Psoas muscle (tissue), 8 donors: ENCODE measurements around the gene TSPAN14. TPM values are rescaled to one million over a fixed set of nuclear protein-coding genes. Genes with fewer than 3 reads are reported as not detected.

ENCODE experiments used
- ATAC-seq, 4 donors: fragments of 200-7000 bp; cut with Tn5 transposase; one replicate each; pipeline ENCODE4 v1.9.1; 2020; ENCODE audit warnings: moderate library complexity in 3 of 4, mild to moderate bottlenecking in 2 of 4
- DNase-seq, 2 donors: peaks; one replicate each; pipeline ENCODE4 v3.0.0-alpha.2; 2020
- H3K27ac ChIP-seq: fragments of 200-600 bp; one replicate; pipeline ENCODE4 v1.8.0; 2022
- H3K27me3 ChIP-seq, 3 donors: fragments of 200-600 bp in 1 of 3; one replicate each; pipeline versions ENCODE4 v1.6.1 to v1.8.0; 2013 to 2022; ENCODE audit warnings: low read length in 2 of 3, mild to moderate bottlenecking in 2 of 3, moderate library complexity in 1 of 3; ENCODE audit not compliant: insufficient read depth in 3 of 3
- H3K36me3 ChIP-seq, 2 donors: fragments of 200-600 bp in 1 of 2; one replicate each; pipeline versions ENCODE4 v1.6.1 to v1.8.0; 2013 to 2022; ENCODE audit warnings: low read depth in 1 of 2, mild to moderate bottlenecking in 1 of 2, moderate library complexity in 1 of 2; ENCODE audit not compliant: insufficient read depth in 1 of 2
- H3K4me1 ChIP-seq: fragments of 200-600 bp; one replicate; pipeline ENCODE4 v1.8.0; 2022
- H3K4me3 ChIP-seq: fragments of 200-600 bp; one replicate; pipeline ENCODE4 v1.8.0; 2022; ENCODE audit warnings: mild to moderate bottlenecking
- H3K9me3 ChIP-seq: fragments of 200-600 bp; one replicate; pipeline ENCODE4 v1.8.0; 2022
- WGBS, 3 donors: extraction: QIAGEN DNeasy Blood & Tissue Kit; methylation state at CpG; one replicate each; pipeline versions ENCODE4 v1.1.6 to v1.1.7; 2013; 5-methylcytosine and 5-hydroxymethylcytosine counted together
- intact Hi-C, 2 donors: fragments of 100-400 bp; cut with DNase I; formaldehyde crosslinking; loops; one replicate each; pipeline versions ENCODE4 v1.11.0 to v1.14.2; 2022
- polyA plus RNA-seq, 3 donors: library from polyadenylated mRNA; stranded (reverse); fragments of 200-250 nt; gene quantifications; one replicate each; pipeline ENCODE4 v1.2.3, GENCODE V29; 2013
- total RNA-seq, 4 donors: library from RNA; stranded (reverse); fragmentation: NEBNext Ultra II Directional in 2 of 4; extraction: Animal tissue kit (Norgen Biotek cat#: 25700) in 2 of 4; gene quantifications; one replicate each; pipeline versions ENCODE4 v1.2.1 to v1.2.4, GENCODE V29; 2021 to 2023
- TF ChIP-seq, protein P1 (sequence below): fragments of 200-600 bp; IDR thresholded peaks from one replicate; pipeline ENCODE4 v1.8.0; 2022; ENCODE audit warnings: antibody characterized with exemption
- donor health status: healthy with polysubstance abuse.
- donor health status: DM: no; HTN: no; CAD: no; lungs with moderate emphysema.
- donor health status: Bipolar disorder and iron deficiency.
- donor health status: healthy.
- donor health status: DM: yes; HTN: yes; CAD: no.
- donor health status: DM: no; HTN: no; CAD: no.
- donor health status: DM: no; HTN: no; CAD: no.
- donor health status: DM: yes; HTN: yes; CAD: no.

TSPAN14 gene
- total and polyA plus RNA-seq, 7 donors, result 19.4 to 33.3 (median 23.9) TPM

DNA sequence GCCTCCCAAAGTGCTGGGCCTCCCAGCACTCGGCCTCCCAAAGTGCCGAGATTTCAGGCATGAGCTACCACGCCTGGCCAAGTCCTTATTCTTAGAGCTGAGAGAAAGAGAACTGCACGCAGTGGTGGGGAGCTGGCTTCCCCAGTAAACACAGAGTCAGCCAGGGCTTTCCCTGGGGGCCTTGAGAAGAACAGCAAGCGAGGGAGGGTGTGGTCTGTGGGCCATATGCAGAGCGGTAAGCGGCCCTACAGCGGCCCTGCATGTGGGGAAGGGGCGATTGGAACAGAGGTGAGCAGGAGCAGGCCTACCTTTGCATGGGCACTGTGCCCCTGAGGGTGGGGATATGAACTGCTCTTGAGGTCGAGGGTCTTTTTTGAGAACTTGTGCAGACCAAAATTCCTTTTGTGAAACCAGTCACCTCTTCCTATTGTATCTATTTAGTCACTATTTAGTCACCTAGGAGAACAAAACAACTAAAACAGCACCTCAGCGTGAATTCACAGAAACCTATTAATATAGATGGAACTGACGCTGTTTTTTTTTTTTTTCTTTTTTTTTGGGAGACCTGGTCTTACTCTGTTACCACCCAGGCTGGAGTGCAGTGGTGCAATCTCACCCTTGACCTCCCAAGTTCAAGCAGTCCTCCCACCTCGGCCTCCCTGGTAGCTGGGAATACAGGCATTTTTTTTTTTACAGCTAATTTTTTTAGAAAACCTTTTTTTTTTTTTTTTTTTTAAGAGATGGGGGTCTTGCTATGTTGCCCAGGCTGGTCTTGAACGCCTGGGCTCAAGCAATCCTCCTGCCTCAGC, 46.7 kb downstream of the TSPAN14 start:
- H3K36me3 ChIP-seq, result no peaks in the 10 kb centered on the region
- DNase-seq, result peak; percentile 40 to 80
- H3K9me3 ChIP-seq, result no peaks in the 10 kb centered on the region
- TF ChIP-seq, protein P1, sequence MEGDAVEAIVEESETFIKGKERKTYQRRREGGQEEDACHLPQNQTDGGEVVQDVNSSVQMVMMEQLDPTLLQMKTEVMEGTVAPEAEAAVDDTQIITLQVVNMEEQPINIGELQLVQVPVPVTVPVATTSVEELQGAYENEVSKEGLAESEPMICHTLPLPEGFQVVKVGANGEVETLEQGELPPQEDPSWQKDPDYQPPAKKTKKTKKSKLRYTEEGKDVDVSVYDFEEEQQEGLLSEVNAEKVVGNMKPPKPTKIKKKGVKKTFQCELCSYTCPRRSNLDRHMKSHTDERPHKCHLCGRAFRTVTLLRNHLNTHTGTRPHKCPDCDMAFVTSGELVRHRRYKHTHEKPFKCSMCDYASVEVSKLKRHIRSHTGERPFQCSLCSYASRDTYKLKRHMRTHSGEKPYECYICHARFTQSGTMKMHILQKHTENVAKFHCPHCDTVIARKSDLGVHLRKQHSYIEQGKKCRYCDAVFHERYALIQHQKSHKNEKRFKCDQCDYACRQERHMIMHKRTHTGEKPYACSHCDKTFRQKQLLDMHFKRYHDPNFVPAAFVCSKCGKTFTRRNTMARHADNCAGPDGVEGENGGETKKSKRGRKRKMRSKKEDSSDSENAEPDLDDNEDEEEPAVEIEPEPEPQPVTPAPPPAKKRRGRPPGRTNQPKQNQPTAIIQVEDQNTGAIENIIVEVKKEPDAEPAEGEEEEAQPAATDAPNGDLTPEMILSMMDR, result no peak
- 69 to 77% (median 72%) methylated on average over 14 of the region's 14 CpGs for WGBS, 3 donors
- H3K27me3 ChIP-seq, result no peaks in the 10 kb centered on the region
- H3K4me3 ChIP-seq, result no peak overlapping the region
- no peak for ATAC-seq
- H3K27ac ChIP-seq, result peak overlapping the region; percentile 77
- peaks cover 51% of the 10 kb centered on the region for H3K4me1 ChIP-seq
- intact Hi-C loops, result loop anchor here in 1 of 2 donors (10.0 kb wide), 1 partner anchor 116 kb away; no protein-coding TSS in a partner anchor

DNA sequence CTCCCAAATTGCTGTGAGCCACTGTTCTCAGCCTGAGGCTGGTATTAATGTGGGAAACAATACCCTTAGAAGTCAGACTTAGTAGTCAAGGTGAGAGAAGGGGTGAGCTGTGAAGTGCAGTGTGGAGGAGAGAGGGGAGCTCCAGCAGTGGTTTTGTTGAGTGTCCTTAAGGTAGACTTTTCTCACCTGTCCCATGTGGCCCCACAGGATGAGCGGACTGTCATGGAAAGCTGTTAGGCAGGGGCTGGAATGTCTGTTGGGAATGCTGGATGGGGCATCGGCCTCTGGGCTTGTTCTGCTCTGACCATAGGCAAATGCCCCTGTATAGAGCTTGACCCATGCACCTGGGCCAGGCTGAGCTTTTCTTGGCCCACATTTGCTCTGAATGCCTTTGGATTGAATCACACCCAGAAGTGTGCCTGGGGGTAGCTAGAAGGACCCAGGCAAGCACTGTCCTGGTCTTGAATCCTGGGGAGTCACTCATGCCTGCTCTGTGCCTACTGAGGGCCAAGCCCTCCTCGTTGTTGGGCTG, 47.3 kb downstream of the TSPAN14 start:
- DNase-seq, result no peak
- 85 to 94% (median 87%) methylated on average over 3 of the region's 3 CpGs for WGBS, 3 donors
- no peak overlapping the region for H3K27ac ChIP-seq
- TF ChIP-seq, protein P1, result no peak
- peaks cover 55% of the 10 kb centered on the region for H3K4me1 ChIP-seq
- H3K27me3 ChIP-seq, result no peaks in the 10 kb centered on the region
- H3K4me3 ChIP-seq, result no peak overlapping the region
- no peaks in the 10 kb centered on the region for H3K36me3 ChIP-seq
- no peak for ATAC-seq
- intact Hi-C loops, result loop anchor here in 1 of 2 donors (10.0 kb wide), 1 partner anchor 117 kb away; no protein-coding TSS in a partner anchor
- no peaks in the 10 kb centered on the region for H3K9me3 ChIP-seq

DNA sequence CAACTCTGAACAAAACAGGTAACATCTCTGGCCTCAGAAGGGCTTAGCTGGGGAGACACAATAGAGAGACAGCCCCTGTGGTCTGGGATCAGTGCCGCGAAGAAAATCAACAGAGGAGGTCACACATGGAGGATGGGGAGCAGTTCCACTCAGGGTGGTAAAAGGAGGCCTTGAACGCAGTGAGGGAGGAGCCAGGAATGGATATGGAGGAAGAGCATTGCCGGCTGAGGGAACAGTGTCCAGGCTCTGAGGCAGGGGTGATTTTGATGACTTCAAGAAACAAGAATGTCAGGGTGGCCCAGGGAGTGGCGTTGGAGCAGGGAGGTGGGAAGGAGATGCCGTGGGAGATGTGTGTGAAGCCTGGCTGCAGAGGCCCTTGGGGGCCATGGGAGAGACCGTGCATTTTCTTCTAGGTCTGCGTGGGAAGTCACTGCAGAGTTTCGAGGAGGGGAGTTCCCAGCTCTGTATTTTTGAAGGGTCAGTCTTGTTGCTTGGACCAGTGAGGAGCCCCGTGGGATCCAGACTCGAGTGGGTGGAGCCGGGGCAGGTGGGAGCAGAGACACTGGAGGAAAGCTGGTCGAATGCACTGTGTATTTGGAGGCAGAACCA, 47.9 kb downstream of the TSPAN14 start:
- DNase-seq (peak in 1 of 2 donors; percentile 20), ATAC-seq (no peak)
- 74 to 77% (median 75%) methylated on average over 13 of the region's 13 CpGs for WGBS, 3 donors
- intact Hi-C loops, result loop anchor here in 1 of 2 donors (10.0 kb wide), 1 partner anchor 117 kb away; no protein-coding TSS in a partner anchor
- Histone ChIP-seq H3K27ac (no peak overlapping the region), H3K36me3 (peaks cover 0 to 2% of the 10 kb centered on the region in 2 donors), H3K9me3 (no peaks in the 10 kb centered on the region), H3K4me1 (peaks cover 55% of the 10 kb centered on the region), H3K27me3 (no peaks in the 10 kb centered on the region), H3K4me3 (no peak overlapping the region)
- TF ChIP-seq, protein P1, result no peak

DNA sequence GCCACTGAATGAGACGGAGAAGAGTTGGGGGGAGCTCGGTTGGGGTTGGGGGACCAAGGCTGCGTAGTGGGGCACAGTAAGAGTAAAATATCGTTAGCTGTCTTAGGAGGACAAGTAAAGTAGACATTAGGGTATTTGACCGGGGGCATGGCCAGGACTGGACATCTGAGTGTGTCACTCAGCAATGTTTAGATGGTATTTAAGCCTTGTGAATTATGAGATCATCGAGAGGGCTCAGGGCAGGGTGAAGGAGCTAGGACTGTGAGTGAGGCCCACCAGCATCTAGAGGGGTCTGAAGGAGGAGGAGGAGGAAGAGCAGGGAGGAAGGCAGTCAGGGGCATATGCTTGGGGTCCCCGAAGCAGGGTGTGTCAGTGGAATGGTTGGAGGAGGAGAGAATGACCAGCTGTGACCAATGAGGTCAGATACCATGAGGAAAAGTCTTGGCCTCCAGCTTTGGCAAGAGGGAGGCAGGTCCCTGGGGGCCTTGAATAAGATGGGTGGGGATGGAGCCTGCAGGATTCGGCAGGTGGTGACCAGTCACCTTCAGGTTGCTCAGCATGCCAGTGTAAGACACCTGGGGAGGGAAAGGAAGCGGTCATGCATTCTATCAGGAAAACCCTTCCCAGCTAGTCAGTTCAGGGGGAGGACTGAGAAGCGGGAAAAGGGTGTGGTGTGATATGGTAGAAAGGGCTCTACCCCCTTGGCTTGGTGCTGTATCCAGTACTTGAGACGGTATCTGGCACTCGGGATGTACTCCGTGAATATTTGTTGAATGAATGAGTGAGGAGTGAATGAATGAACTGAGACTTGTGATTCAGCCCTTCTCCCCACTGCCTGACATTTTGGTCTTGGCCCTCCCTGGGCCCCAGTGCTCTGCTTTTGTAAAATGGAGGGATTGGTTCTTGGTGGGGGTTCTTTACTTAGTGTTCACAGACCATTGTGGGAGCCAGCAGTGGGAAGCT, 48.8 kb downstream of the TSPAN14 start:
- H3K27me3 ChIP-seq, result no peaks in the 10 kb centered on the region
- ATAC-seq (no peak), DNase-seq (peak in 1 of 2 donors; percentile 36)
- H3K27ac ChIP-seq, result peak overlapping the region; percentile 10
- no peak overlapping the region for H3K4me3 ChIP-seq
- TF ChIP-seq, protein P1, result no peak
- H3K36me3 ChIP-seq, result peaks cover 0 to 8% of the 10 kb centered on the region in 2 donors
- H3K4me1 ChIP-seq, result peaks cover 55% of the 10 kb centered on the region
- intact Hi-C loops, result loop anchor here in 1 of 2 donors (10.0 kb wide), 1 partner anchor 118 kb away; no protein-coding TSS in a partner anchor
- no peaks in the 10 kb centered on the region for H3K9me3 ChIP-seq
- 77 to 80% (median 78%) methylated on average over 13 of the region's 13 CpGs for WGBS, 3 donors
